Lung (tissue), 12 donors: ENCODE results near the gene GUCY1B1. TPM values are rescaled to one million over a fixed set of nuclear protein-coding genes. Genes with fewer than 3 reads are reported as not detected.

ENCODE experiments used
- ATAC-seq: fragments of 200-7000 bp; cut with Tn5 transposase; one replicate; pipeline ENCODE4 v1.9.1; 2020; ENCODE audit warnings: moderate number of reproducible peaks; ENCODE audit not compliant: insufficient read depth, low FRiP score
- DNase-seq, 3 donors: peaks; one replicate each; pipeline ENCODE4 v3.0.0-alpha.2; 2013 to 2017
- H3K27ac ChIP-seq, 2 donors: one replicate each; pipeline ENCODE4 v1.5.1; 2013; ENCODE audit warnings: mild to moderate bottlenecking in 2 of 2, moderate library complexity in 2 of 2, control low read depth in 1 of 2, inconsistent platforms in 1 of 2, low read depth in 1 of 2, low read length in 1 of 2
- H3K27me3 ChIP-seq, 3 donors: one replicate each; pipeline ENCODE4 v1.5.1; 2013; ENCODE audit warnings: low read length in 2 of 3; ENCODE audit not compliant: control insufficient read depth in 3 of 3, insufficient read depth in 3 of 3
- H3K36me3 ChIP-seq, 4 donors: one replicate each; pipeline ENCODE4 v1.5.1; 2013; ENCODE audit warnings: low read length in 4 of 4, mild to moderate bottlenecking in 1 of 4, moderate library complexity in 1 of 4; ENCODE audit not compliant: control insufficient read depth in 4 of 4, insufficient read depth in 4 of 4
- H3K4me1 ChIP-seq, 5 donors: one replicate each; pipeline ENCODE4 v1.5.1; 2013; ENCODE audit warnings: low read length in 5 of 5, mild to moderate bottlenecking in 2 of 5, moderate library complexity in 1 of 5; ENCODE audit not compliant: control insufficient read depth in 5 of 5, insufficient read depth in 5 of 5
- H3K4me3 ChIP-seq: one replicate; pipeline ENCODE4 v1.5.1; 2013; ENCODE audit warnings: mild to moderate bottlenecking, control low read depth, moderate library complexity
- H3K9ac ChIP-seq, 2 donors: one replicate each; pipeline ENCODE4 v1.5.1; 2013; ENCODE audit warnings: low read length in 2 of 2, control low read depth in 1 of 2; ENCODE audit not compliant: insufficient read depth in 1 of 2
- H3K9me3 ChIP-seq, 4 donors: one replicate each; pipeline ENCODE4 v1.5.1; 2013; ENCODE audit warnings: low read length in 3 of 4, mild to moderate bottlenecking in 1 of 4, moderate library complexity in 1 of 4; ENCODE audit not compliant: control insufficient read depth in 4 of 4, insufficient read depth in 3 of 4
- WGBS, 2 donors: extraction: QIAGEN DNeasy Blood & Tissue Kit; methylation state at CpG; one replicate each; pipeline ENCODE4 v1.1.7; 2013; 5-methylcytosine and 5-hydroxymethylcytosine counted together
- polyA plus RNA-seq, 2 donors: library from polyadenylated mRNA; stranded (reverse); fragments of 200-250 nt; gene quantifications; one replicate each; pipeline ENCODE4 v1.2.1, GENCODE V29; 2013
- total RNA-seq, 2 donors: library from RNA; depleted of rRNA in 1 of 2; stranded (reverse); fragments of >200 nt in 1 of 2; gene quantifications; one replicate each; pipeline ENCODE4 v1.2.1, GENCODE V29; 2014 to 2021
- TF ChIP-seq, protein P1 (sequence below): IDR thresholded peaks from 2 replicates; pipeline ENCODE4 v1.5.1; 2012; ENCODE audit warnings: mild to moderate bottlenecking; ENCODE audit errors: control extremely low read depth, extremely low read depth
- donor health status: control.
- donor health status: control.
- donor health status: Bipolar disorder and iron deficiency.
- donor health status: healthy.
- donor health status: DM: yes; HTN: yes; CAD: no.

The GUCY1B1 gene
- total and polyA plus RNA-seq, 4 donors = 9.4 to 36.9 (median 13.4) TPM

DNA sequence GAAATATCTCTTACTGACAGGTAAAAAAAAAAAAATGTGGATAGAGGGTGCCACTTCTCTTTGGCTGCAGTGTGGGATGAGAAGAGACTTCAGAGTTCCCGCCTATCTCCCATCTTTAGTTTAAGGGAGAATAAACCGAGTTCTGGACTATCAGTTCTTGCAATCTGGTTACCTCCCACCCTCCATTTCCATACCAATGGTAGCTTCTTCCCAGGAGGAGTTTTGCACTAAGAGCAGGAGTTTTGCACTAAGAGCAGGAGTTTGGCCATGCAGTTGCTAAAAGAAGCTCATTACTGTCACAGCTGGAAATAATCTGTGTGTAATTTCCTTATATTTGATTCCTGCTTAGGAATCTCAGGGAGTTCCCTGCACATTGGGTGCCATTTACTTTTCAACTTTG lies 10.8 kb upstream of the GUCY1B1 start:
- Histone ChIP-seq H3K27me3 (no peaks in the 10 kb centered on the region), H3K27ac (no peak overlapping the region), H3K4me3 (no peak overlapping the region), H3K36me3 (no peaks in the 10 kb centered on the region), H3K4me1 (no peaks in the 10 kb centered on the region), H3K9me3 (no peaks in the 10 kb centered on the region), H3K9ac (no peak overlapping the region)
- TF ChIP-seq, protein P1, sequence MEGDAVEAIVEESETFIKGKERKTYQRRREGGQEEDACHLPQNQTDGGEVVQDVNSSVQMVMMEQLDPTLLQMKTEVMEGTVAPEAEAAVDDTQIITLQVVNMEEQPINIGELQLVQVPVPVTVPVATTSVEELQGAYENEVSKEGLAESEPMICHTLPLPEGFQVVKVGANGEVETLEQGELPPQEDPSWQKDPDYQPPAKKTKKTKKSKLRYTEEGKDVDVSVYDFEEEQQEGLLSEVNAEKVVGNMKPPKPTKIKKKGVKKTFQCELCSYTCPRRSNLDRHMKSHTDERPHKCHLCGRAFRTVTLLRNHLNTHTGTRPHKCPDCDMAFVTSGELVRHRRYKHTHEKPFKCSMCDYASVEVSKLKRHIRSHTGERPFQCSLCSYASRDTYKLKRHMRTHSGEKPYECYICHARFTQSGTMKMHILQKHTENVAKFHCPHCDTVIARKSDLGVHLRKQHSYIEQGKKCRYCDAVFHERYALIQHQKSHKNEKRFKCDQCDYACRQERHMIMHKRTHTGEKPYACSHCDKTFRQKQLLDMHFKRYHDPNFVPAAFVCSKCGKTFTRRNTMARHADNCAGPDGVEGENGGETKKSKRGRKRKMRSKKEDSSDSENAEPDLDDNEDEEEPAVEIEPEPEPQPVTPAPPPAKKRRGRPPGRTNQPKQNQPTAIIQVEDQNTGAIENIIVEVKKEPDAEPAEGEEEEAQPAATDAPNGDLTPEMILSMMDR = no peak
- no peak for DNase-seq
- no peak for ATAC-seq
- WGBS, 2 donors = 87% methylated on average over 2 of the region's 2 CpGs

DNA sequence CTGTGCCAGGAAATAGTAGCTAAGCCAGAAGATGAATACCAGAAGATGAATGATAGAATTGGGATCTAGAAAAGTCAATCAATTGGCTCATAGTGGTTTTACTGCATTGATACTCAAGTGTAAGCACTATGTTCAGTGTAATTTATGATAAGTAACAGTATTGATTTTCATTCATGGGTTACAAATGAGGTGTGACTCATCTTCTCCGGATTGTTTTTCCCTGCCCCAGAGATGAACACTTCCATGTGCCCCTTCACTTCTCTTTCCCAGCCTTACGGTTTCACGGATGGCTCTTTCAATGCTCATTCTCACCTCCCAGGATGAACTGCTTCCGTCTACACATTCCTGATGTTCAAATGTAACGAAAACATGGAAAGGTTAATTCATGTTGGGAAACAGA lies 9.8 kb upstream of the GUCY1B1 start:
- Histone ChIP-seq H3K4me1 (no peaks in the 10 kb centered on the region), H3K9me3 (no peaks in the 10 kb centered on the region), H3K4me3 (no peak overlapping the region), H3K27ac (no peak overlapping the region), H3K9ac (no peak overlapping the region), H3K36me3 (no peaks in the 10 kb centered on the region), H3K27me3 (no peaks in the 10 kb centered on the region)
- 92 to 96% methylated on average over 5 of the region's 5 CpGs for WGBS, 2 donors
- ATAC-seq = no peak
- TF ChIP-seq, protein P1 = no peak
- no peak for DNase-seq

- no peak for DNase-seq
- Histone ChIP-seq H3K27ac (no peak overlapping the region), H3K9me3 (no peaks in the 10 kb centered on the region), H3K27me3 (no peaks in the 10 kb centered on the region), H3K4me3 (no peak overlapping the region), H3K36me3 (no peaks in the 10 kb centered on the region), H3K9ac (no peak overlapping the region), H3K4me1 (no peaks in the 10 kb centered on the region)
- ATAC-seq = no peak
- TF ChIP-seq, protein P1 = no peak
- WGBS, 2 donors = 85 to 87% methylated on average over 5 of the region's 5 CpGs
Measured at GRCh38 chr4:155751569-155751968, 7.3 kb upstream of the GUCY1B1 start.

DNA sequence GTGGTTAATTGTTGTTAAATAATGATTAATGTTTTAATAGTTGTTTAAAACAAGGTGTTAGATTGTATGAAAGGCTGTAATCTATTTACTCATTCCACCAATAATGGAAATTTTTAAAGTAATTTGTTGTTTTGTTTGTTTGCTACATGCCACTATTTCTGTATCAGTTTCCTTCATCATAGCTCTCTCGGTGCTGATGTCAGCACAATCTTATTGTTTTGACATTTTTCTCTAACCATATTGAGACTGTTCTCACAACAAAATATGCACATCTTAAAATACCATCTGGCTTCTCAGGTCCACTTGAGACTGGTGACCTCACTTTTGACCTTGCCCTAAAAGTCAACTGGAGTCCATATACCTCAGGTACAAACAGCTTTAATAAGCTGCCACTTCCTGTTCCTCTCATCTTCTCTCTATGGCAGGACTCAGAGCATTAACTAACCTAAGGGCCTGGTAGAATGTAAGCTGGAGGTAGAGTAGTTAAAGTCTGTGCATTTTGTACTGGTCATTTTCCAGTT lies 1.0 kb upstream of the GUCY1B1 start:
- H3K27ac ChIP-seq = no peak overlapping the region
- H3K9ac ChIP-seq = no peak overlapping the region
- no peaks in the 10 kb centered on the region for H3K36me3 ChIP-seq
- ATAC-seq = no peak
- 88 to 97% methylated on average over 1 of the region's 1 CpG for WGBS, 2 donors
- peaks cover 0 to 15% (median 5%) of the 10 kb centered on the region in 5 donors for H3K4me1 ChIP-seq
- H3K27me3 ChIP-seq = no peaks in the 10 kb centered on the region
- DNase-seq = no peak
- H3K4me3 ChIP-seq = no peak overlapping the region
- TF ChIP-seq, protein P1 = no peak
- H3K9me3 ChIP-seq = no peaks in the 10 kb centered on the region
